ENCODE results near the gene ENTREP1.

GRCh38 chr9:69340631-69341030 is 15.6 kb downstream of the ENTREP1 start:
- TF ChIP-seq POLR2A (IDR thresholded peaks at IDR 0.05) = no peak
- TF ChIP-seq CTCF (IDR thresholded peaks at IDR 0.05 in 8 of 11, conservative IDR thresholded peaks at IDR 0.05 in 3 of 11) = no peak
- TF ChIP-seq POLR2AphosphoS5 (IDR thresholded peaks at IDR 0.05) = no peak
